Epithelial cell of proximal tubule (primary cell): ENCODE measurements around the gene MCRIP2. TPM values are rescaled to one million over a fixed set of nuclear protein-coding genes. Genes with fewer than 3 reads are reported as not detected.

Experiments used
- DNase-seq: peaks from one replicate; pipeline ENCODE4 v3.0.0-alpha.2; 2011; ENCODE audit warnings: low read depth
- H3K4me3 ChIP-seq: 2 replicates; pipeline ENCODE4 v1.5.1; 2011; ENCODE audit warnings: low read depth, mild to moderate bottlenecking, low read length
- CTCF ChIP-seq: conservative IDR thresholded peaks from 2 replicates; pipeline ENCODE4 v1.5.1; 2012; ENCODE audit warnings: low read depth, mild to moderate bottlenecking, low read length
- total RNA-seq: library from RNA; depleted of rRNA; stranded (reverse); fragments of >200 nt; gene quantifications from 2 replicates; pipeline ENCODE4 v1.2.3, GENCODE V29; 2015

MCRIP2 gene
- total RNA-seq, 1 donor from 2014 or later = 70.3 TPM

DNA sequence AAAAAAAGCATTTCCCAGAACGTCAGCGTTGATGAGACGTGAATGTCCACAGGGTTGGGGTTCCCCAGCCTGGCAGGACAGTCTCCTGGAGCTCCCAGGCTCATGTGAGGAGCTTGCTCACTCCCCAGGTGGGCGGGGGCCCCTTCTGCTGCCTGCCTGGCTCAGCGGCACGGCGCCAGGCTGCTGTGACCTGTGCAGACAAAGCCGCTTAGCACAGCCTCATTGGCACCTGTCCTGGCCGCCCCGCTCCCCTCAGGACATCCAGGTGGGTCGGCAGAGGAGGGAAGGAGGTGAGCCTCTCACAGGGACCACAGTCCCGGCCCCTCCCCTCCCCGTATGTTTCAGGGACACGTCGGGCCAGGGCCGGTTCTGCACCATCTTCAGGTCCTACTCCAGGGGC, 23.8 kb upstream of the MCRIP2 start:
- DNase-seq = no peak
- TF ChIP-seq CTCF = no peak
- H3K4me3 ChIP-seq = no peak overlapping the region

GRCh38 chr16:619476-620100, 22.0 kb upstream of the MCRIP2 start:
- DNase-seq = no peak
- no peak overlapping the region for H3K4me3 ChIP-seq
- TF ChIP-seq CTCF = no peak

DNA sequence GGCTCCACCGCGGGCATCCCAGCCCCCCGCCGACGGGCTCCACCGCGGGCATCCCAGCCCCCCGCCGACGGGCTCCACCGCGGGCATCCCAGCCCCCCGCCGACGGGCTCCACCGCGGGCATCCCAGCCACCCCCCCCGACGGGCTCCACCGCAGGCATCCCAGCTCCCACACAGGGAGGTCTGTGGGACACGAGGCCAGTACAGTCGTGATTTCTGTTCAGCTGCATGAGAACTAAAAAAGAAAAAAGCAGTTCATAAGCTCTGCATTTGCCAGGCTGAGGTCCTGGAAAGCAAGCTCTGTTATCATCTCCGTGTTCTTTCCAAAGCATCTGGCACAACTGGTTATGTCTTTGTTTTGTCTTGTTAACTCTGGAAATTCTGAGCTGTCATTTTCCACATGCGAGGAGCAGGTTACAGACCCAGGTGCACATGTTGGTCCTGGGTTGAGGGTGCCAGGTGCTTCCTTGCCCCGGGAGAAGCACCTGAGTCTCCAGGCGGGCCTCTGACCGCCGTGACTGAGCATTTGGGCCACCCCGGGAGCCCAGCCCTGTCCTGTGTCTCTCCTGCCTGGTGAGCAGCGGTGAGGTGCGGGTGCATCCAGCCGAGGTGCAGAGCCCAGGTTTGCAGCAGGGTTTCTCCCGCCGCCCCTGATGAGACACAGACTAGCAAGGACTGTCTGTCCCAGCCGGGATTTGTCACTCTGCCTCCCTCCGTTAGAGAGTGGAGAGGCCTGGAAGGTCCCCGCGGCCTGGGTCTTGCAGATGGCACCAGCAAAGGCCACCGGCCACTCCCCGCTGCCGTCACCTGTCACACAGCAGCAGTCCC, 20.7 kb upstream of the MCRIP2 start:
- no peak for DNase-seq
- H3K4me3 ChIP-seq = no peak overlapping the region
- no peak for TF ChIP-seq CTCF

GRCh38 chr16:621526-622105, 20.0 kb upstream of the MCRIP2 start:
- DNase-seq = no peak
- no peak for TF ChIP-seq CTCF
- no peak overlapping the region for H3K4me3 ChIP-seq

DNA sequence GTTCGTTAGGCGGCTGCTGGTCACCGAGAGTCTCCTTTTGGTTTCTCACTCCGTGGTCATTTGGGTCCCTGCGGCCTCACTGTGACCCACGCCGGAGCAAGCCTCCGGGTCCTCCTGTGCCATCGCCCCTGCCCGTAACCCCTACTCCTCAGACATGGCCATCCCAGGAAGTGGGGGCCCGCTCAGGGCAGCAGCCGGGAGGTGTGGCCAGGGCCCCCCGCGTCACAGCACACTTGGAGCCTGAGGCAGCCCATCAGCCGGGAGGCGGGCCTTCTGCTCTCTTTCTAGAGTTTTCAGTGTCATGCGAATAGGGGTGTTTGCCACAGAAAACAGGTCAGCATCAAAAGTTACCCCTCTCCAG, 18.7 kb upstream of the MCRIP2 start:
- H3K4me3 ChIP-seq = no peak overlapping the region
- TF ChIP-seq CTCF = no peak
- DNase-seq = no peak

GRCh38 chr16:624526-625070, 17.0 kb upstream of the MCRIP2 start:
- TF ChIP-seq CTCF = no peak
- no peak for DNase-seq
- no peak overlapping the region for H3K4me3 ChIP-seq
